ENCODE results near the gene SLC8A1.

Gene SLC8A1

DNA sequence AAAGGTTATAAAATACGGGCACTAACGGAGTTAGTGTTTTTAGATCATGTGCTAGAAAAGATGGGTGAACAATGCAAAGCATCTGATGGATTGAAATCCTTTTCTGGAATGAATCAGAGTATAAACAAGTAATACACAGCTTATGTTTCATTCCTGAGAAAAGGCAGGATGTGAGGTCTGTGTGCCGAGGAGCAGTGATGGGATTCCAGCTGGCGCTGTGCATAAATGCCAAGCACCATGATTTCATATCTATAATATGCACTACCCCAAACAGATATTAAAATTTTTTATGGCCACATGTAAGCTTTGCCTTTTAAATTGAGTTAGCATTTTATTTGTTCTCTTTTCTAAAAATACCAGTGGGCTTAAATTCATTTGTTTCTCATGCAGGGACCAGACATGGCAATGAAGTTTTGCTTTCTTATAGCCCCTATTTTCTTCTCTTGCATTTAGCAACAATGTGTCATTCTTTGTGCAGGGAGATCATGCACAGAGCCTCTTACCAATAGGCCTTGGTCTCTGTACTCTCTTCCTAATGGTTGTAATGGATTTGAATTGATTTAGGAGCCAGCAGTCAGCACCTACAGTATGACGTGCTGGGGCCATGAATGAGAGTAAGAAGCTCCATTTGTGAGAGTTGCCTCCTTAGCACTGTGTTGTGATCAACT, 323.9 kb downstream of the SLC8A1 start:
- no peak for DNase-seq

DNA sequence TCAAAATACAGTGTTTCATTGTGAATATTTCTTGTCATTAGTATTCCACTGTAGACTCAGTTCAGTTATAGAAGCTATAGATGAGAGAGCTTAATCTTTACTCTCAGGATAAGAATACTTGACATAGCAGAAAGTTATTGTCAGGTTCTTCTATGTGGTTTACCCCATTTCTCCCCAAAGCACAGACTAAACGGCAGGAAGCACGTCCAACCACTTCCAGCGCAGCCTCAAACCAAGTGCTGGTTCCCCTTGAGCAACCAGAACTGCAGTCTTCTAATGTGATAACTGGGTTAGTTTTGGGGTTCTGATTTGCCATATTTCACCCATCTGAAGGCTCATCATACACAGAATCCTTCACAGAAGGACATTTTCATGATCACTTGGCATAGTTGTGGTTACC, 324.7 kb downstream of the SLC8A1 start:
- no peak for DNase-seq

DNA sequence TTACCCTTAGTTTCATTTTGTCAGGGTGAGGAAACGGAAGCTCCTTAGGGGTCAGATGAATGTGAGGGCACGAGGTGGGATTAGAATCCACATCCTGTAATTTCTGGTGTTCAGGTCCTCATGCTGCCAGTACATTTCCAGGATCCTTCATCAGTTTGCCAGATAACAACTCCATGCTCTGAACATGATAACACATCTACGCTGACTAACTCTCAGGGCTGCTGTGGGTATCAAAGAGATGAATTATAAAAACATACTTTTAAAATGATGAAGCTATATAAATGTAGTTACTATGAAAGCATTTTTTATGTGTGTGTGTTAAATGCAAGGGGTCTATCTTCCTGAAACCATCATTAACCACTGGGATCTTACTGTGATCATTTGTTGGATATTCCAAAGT, 325.9 kb downstream of the SLC8A1 start:
- DNase-seq = no peak

DNA sequence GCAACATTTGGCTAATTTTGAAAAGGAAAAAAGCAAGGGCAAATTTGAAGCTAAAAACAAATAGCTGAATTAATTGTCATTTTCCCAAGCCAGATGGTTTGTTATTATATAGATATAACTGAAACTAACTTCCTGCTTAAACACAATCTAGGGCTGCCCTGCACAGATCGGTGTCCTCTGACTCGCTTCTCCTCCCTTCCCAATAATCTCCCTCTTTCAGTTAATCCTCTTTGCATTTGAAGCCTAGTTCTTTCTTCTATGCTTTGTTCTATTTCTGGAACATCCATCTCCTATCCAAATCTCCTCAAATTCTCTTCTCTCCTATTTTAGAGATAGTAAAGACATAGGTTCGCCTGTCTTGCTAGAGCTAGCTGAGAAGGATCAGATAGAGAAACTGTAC, 328.1 kb downstream of the SLC8A1 start:
- DNase-seq = no peak

DNA sequence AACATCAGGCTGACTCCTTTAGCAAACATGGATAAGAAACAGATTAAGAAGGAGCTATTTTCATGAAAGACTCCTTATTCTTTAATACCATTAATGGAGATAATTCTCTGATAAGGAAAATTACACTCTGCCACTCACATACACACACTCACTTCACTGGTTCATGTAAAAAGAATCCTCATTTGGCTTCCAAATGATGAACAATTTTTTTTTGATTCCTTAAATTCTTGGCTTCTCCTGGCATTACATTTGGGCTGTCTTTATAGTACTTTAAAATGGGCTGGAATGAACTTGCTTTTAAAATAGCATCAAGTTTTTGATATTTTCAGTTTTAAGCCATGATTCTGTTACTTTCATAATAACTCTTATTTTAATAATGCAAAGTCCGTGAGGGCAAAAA, 328.6 kb downstream of the SLC8A1 start:
- DNase-seq = no peak

DNA sequence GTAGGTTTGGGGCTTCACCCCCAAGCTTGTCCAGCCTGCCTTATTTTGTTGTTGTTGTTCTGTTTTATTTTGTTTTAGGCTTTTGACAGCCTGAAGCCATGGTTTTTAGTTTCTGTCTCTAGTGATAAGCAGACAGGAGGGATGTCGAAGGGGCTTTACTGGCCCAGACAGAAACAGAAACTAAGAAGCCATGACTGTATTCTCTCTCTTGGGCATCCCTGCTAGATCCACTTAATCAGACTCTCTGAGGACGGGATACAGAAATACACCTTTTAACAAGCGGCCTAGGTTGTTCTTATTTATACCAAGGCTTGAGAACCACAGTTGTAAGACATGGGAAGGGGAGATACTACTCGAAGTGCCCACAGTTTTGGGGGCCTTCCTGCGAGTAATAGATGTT, 330.9 kb downstream of the SLC8A1 start:
- no peak for DNase-seq

DNA sequence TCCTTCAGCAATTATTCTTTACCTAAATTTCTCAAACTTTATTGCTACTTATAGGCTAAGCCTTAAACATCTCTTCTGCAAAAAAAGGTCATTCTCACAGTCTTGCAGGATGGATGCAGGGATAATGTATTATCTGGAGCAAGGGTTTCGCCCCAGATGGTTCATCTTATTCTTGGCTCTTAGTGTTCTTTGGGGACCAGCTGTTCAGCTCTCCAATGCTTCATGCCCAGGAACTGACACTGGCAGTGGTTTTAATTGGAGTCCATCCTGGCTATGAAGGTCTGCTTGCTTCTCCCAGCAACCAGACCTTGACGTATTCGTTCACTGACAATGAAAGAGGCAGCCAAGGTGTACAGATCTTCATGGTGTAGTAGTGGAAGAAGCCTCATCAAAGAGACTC, 331.9 kb downstream of the SLC8A1 start:
- no peak for DNase-seq

DNA sequence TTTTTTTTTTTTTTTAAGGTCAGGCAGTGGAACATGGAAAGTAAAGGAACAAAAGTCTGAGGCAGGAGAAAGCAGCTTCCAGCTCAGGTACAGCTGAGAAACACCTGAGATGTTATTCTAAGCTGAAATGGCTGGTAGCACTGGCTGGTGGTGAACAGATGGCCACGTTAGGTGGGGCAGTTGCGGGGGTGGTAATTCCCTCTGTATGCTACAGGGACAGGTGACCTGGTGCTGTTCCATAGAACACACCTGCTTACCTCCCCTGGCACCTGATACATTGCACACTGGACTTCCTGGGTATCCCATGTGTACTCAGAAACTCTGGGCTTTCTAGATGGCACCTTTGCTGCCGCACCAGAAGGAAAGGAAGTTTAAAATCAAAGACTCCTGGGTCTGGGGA, 333.3 kb downstream of the SLC8A1 start:
- DNase-seq = no peak

DNA sequence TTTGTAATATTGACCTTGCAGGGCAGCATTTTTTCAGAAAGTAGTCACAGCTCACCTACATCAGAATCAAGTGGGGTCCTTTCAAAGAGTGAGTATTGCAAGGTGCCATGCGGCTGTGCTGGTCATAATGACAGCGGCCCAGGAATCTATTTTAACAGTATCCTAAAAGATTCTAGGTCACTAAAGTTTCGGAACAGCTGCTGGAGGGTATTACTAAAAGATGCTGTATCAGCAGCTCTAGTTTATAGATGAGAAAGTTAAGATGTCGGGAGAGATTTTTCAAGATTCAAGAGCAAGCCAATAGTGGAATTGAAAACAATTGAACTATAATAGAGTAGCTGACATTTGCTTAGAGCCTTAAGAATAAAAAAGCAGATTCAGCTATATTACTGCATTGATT, 336.0 kb downstream of the SLC8A1 start:
- DNase-seq = no peak

DNA sequence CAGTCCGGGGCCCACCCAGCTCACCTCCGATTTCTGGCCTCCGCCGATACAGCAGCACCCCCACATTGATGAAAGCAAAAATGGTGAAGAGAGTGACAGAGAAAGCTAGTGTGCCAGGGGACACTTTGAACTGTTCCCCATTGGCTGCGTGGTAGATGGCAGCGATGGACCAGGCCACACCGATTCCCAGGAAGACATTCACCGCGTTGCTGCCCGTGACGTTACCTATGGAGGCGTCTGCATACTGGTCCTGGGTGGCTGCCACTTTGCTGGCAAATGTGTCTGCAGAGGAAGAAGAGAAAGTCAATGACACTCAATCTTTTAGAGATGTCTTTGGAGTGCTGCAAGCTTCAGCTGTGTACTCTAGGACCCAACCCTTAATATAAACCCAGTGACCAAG, 336.5 kb downstream of the SLC8A1 start:
- DNase-seq = no peak

DNA sequence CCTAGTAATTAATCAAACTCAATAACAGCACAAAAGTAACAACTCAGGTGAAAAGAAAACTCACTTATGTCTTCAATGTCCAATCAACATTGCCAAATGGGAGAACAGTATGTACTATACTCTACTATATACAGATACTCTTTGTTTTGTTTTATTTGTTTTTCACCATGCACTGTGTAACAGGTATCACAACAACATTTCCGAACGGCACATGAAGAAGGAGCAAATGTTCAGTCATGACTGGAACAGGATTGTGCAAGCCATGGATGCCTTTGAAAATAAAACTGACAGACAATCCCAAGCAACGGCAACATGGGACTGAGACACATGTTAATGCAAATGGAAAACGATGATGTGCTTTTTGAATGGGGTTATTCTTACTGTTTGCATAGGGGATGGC, 337.9 kb downstream of the SLC8A1 start:
- no peak for DNase-seq

DNA sequence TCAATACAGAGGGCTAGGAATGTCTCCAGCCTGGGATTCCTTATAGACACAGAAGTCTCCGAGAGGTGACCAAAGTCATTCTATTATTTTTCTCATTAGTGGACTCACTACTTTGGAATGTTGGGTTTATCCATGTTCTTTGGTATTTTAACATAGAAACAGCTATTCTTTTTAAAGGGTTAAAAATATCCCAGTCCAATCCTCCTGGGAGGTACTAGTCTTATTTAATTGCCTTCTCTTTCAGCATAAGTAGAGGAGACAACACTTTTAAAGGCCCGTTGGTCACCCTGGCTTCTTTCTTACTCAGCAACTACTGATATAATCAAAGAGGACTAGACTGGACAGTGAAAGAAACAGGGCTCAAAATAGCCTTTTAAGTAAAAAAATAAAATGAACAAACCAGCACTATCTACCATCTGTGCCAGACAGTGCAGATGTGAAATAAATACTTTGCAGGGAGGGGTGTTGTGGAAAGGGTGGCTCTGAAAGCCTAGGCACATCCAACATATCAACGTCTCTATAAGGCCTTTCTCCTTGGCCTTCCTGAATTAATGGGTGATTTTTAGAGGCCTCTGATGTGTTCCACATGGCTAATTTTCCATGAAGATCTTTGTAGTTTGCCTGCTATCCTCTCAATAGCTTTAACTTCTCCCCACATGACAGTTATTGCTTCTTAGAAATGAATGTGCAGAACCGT, 338.5 kb downstream of the SLC8A1 start:
- DNase-seq = no peak

DNA sequence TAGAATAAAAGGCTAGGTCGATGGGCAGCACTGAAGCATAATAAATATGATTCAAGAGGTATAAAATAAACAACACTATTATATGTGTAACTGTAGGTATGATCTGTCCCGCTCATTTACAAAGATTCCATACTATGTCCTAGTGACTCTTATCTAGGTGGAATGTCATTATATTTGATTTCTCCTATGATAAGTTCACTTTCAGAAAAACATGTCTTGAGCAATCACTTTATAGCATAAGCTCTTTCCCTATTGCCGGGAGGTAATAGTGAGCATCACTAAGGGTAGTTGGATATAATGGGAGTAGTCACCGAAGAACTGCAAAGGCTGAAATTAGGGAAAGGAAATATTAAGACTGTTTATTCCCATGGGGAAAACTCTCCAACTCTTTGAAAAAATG, 342.5 kb downstream of the SLC8A1 start:
- no peak for DNase-seq

DNA sequence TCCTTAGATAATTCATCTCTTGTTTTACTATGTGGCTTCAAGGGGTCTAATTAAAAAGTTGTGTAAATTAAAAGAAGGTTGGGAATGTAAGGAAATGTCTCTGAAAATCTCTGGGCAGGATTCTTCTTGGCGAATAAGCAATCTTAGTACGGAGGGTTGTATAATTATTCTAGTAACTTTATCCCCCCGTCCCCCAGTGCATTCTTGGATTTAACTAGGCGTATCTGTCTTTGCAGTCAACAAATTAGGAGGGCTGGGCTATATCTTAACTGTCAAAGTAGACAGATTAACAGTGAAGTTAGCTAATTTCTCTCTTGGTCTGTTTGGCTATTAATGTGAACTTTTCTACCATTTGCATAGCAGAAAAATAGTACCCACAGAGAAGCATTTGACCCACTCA, 343.0 kb downstream of the SLC8A1 start:
- DNase-seq = no peak

DNA sequence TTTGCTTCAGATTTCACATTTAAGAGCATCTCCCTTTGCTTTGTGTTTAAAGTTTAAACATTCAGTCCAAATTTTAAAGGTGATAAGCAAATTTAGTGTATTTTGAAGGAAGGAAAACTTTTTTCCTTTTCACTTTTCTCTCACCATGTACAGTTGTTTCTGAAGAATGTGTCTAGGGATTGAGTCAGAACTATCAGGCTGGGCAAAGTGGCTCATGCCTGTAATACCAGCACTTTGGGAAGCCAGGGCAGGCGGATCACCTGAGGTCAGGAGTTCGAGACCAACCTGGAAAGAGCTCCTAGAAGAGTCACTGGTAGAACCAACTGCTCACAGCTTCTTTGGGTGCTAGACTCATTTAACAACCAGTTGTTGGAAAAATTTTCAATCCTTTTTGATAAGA, 345.8 kb downstream of the SLC8A1 start:
- DNase-seq = no peak

DNA sequence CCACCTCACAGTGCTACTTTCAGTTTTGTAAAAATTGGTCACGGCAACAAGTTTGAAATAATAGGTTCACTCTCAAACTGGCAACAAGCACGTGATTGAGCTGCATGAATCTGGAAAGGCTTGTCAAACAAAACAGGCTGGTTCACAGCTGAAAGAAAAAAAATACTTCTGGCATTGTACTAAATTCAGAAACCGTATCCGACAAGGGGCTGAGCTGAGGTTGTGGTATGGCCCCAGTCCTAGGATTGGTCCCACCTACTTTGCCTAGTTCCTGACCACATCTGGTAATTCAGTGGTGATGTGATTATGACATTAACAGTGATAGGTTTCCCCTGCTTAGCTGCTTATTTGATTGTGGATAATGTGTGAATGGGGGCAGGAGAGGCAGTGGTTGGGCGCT, 346.3 kb downstream of the SLC8A1 start:
- DNase-seq = peak; percentile 42

DNA sequence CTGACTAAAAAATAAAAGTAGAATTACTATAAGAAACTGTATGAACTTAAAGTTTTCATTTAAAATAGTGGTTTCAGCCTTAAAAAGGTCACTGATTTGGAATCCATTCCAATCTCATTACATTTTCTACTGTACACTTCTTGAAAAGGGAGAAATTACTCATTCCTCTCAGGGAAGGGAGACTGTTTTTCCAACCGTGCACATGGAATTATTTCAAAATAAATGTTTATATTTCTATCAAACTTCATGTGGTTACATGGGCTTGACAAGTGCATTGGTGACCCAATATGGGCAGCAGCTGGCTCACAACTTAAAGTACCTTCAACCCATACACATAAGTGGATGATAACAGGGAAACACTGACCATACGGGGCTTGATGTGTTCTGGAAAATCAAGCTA, 348.3 kb downstream of the SLC8A1 start:
- DNase-seq = no peak

DNA sequence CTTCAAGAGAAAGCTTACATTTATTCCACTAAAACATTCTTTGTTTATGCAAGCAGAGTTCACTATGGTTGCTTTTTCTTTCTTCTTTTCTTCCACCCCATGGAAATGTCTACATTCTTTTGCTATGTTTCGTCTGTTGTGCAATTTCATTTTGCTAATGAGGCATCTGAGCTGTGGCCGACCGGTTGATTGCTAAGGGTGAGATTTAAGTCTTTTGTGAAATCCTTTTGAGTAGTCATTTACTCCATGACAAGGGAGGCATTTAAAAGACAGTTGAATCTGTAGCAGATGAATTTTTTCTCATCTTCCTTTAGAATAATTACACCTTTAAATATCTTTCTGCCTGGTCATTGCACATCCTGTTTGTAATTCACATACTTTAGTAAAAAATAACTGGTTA, 348.7 kb downstream of the SLC8A1 start:
- no peak for DNase-seq

DNA sequence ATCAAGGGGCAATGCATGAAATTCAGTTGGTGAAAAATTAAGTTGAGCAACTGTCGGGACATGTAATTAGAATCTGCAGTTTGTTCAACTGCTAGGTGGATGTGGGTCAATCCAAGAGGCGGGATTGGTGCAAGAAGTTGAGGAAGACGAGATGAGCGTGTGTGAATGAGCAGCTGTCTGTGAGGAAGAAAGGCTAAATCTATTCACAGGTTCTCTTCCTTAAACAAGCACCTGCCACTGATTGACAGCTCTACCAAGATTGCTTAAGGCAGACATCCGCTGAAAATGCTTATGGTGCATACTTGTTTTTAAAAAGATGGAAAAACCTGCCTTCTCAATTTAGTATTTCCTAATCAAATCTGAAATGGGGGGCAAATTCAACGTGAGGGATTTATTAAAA, 349.4 kb downstream of the SLC8A1 start:
- DNase-seq = no peak

DNA sequence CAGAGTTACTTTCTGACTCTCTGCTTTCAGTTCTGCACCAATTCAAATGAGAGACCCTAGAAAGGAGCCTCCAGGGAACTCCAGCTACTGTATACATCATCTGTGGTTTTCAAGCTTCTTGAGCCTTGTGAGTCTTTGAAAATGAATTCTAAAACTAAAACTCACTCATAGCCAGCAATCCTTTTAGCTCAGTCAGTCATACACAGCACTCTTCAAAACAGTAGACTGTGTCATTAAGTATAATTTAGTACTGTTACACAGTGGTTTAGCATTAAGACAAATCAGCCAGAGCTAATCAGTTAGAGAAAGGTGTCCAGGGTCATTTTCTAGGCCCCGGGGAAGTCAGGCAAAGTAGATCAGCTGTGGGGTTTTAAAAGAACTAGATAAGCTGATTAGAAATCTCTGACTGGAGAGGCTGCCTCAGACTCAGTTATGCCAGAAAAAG, 350.7 kb downstream of the SLC8A1 start:
- no peak for DNase-seq

DNA sequence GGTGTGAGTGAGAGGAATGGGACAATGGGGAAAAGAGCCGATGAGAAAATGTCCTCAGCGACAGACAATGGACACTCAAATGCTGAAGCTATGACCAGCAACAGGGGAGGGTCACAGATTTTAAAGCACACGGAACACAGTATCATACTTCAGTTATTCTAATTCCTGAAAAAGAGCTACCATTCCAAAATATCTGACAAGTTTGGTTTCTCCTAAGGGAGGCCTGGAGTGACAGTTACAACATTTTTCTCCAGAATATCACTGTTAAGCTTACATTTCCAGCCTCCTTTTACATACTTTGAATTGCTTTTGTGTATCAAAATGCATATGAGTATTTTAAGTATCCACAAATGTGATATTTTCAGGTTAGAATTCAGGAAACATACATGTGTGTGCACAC, 351.2 kb downstream of the SLC8A1 start:
- no peak for DNase-seq

DNA sequence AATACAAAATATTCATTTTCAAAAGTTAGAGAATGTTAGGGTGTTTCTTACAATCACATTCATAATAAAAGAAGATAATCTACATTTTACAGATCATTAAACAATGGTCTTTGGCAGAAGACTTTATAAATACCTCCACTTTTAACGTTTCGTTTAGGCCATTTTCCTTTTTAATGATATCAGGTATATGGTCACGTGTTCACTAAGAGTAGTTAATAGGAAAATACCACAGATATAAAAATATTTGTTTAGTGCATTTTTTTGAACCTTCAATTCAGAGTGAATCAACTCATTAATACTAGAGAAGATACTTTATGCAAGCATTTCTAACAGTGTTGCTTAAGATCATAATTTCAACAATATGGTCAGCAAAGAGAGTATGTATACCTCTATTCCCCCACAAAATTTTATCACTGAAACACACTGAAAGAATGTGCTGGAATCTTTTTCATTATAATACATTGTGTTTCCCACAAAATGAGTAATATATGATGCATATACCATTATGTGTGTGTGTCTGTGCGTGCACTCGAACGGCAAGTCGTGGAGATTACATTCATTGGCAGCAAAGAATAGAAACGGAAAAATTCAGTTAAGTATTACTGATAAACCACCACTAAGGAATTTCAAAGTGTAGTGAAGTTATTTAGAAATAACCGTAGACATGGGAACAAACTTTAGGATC, 353.0 kb downstream of the SLC8A1 start:
- no peak for DNase-seq

DNA sequence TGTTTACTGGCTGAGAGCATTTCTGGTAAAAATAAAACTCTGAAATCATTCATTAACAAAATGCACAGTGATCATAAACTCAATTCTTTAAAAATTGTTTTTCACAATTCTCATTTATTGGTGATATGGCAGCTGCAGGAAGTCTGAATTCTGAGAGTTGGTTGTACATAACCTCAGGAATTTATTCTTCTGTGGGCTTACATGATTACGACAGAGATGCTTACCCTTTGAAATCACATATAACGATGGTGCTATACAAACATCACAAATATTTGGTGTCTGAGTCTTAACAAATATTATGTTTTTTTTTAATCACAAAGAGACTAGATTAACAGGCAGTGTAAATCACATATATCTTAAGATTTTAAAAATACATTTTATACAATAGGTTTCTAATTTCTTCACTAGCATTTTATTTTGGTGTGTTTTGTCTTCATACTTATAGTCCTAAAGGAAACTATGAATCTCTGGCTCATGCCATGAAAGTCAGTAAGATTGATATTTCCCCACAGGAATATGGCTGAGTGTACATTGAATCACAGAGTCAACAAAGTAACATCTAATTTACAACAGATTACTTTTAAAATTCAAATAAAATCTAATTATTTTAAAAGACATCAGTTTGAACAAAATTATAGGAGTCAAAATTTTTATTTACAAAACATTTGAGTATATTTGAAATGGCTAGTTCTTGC, 354.1 kb downstream of the SLC8A1 start:
- DNase-seq = no peak

DNA sequence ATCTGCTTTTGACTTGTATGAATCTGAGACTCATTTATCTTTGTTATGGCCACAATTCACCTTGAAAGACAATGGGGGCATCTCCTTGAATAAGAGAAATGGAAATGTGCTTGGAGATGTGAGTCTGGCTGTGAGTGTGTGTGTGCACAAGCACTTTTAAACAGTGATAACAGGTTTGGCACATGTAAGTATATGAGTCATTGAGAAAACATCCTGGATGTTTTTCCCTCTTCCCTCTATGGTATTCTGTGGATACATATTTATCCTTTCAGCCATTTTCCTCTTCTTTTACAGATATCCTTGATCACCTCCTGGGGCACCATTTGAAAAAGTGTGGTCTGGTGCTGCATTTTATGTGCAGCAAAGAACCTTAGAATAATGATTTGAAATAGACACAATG, 355.5 kb downstream of the SLC8A1 start:
- DNase-seq = no peak

Data from left hindlimb (tissue), 1 donor.